OCI-LY3 (cell line): ENCODE results near the gene HJV.
"Not testable (repeated sequence)": the region's sequence is repeated elsewhere in the genome, so short reads cannot be mapped to it uniquely, and the experiment has no call there.

Source experiments
- EZH2phosphoT487 ChIP-seq: fragments of 200-600 bp; shearing (Covaris generic); IDR thresholded peaks from 2 replicates; pipeline ENCODE4 v1.6.1; 2018; ENCODE audit warnings: antibody characterized with exemption, mixed run types, low read depth
- TF ChIP-seq, protein P1 (sequence below): fragments of 200-600, 300-600 bp; sonication (generic); IDR thresholded peaks from 2 replicates; pipeline ENCODE4 v1.5.1; 2014; ENCODE audit warnings: antibody characterized with exemption, low read length, low read depth

DNA sequence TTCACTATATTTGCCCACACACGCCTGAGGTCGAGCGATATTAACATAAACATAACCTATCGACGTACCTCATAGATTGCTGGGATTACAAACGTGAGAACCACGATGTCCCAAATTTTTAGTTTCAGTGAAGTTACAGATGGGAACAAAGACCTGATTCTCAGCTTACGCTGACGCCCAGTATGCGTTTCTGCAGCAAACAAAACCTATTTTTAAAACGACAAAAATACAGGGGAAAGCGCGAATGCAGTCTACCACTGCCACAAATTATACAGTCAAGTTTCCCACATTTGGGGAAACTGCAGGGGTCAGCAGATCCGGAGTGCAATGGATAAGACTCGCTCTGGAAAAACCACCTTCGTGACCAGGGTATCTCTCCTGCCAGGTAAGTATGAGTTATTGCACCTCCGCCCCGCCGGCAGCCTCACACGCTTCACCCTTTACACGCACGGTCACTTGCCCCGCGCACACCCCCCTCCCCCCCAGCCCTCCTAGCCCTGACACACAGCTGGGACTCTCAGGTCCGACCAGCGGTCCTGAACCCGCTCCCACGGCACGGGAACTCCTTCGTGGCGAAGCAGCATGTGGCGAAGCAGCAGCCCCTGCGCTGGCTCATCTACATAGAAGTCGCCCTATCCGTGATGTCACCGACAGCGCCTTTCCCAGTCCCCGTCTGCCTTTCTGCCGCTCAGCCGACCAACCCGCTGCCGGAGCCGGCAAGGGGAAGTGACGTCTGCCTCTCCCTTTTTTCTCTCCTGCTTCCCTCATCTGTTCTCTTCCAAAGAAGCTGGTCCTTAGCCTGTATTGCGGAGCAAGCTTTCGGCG is 30.5 kb upstream of the HJV start:
- TF ChIP-seq, protein P1, sequence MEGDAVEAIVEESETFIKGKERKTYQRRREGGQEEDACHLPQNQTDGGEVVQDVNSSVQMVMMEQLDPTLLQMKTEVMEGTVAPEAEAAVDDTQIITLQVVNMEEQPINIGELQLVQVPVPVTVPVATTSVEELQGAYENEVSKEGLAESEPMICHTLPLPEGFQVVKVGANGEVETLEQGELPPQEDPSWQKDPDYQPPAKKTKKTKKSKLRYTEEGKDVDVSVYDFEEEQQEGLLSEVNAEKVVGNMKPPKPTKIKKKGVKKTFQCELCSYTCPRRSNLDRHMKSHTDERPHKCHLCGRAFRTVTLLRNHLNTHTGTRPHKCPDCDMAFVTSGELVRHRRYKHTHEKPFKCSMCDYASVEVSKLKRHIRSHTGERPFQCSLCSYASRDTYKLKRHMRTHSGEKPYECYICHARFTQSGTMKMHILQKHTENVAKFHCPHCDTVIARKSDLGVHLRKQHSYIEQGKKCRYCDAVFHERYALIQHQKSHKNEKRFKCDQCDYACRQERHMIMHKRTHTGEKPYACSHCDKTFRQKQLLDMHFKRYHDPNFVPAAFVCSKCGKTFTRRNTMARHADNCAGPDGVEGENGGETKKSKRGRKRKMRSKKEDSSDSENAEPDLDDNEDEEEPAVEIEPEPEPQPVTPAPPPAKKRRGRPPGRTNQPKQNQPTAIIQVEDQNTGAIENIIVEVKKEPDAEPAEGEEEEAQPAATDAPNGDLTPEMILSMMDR: not testable (repeated sequence)
- not testable (repeated sequence) for TF ChIP-seq EZH2phosphoT487
